Measurements from ENCODE around the gene CACNB4.

The CACNB4 gene

GRCh38 chr2:151967829-151968722 is 130.8 kb downstream of the CACNB4 start:
- TF ChIP-seq, protein P1, sequence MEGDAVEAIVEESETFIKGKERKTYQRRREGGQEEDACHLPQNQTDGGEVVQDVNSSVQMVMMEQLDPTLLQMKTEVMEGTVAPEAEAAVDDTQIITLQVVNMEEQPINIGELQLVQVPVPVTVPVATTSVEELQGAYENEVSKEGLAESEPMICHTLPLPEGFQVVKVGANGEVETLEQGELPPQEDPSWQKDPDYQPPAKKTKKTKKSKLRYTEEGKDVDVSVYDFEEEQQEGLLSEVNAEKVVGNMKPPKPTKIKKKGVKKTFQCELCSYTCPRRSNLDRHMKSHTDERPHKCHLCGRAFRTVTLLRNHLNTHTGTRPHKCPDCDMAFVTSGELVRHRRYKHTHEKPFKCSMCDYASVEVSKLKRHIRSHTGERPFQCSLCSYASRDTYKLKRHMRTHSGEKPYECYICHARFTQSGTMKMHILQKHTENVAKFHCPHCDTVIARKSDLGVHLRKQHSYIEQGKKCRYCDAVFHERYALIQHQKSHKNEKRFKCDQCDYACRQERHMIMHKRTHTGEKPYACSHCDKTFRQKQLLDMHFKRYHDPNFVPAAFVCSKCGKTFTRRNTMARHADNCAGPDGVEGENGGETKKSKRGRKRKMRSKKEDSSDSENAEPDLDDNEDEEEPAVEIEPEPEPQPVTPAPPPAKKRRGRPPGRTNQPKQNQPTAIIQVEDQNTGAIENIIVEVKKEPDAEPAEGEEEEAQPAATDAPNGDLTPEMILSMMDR (IDR thresholded peaks at IDR 0.05; ENCODE audit: low read depth, low read length), result no peak
- no peak overlapping the region for H3K4me3 ChIP-seq (ENCODE audit: low read depth, low read length)

- TF ChIP-seq, protein P1 (IDR thresholded peaks at IDR 0.05; ENCODE audit: low read depth, low read length), result no peak
- H3K4me3 ChIP-seq (ENCODE audit: low read depth, low read length), result no peak overlapping the region
Observed at GRCh38 chr2:151965884-151966283, 133.0 kb downstream of the CACNB4 start.

GRCh38 chr2:151961558-151961957 is 137.3 kb downstream of the CACNB4 start:
- TF ChIP-seq, protein P1 (IDR thresholded peaks at IDR 0.05; ENCODE audit: low read depth, low read length), result no peak
- H3K4me3 ChIP-seq (ENCODE audit: low read depth, low read length), result no peak overlapping the region

DNA sequence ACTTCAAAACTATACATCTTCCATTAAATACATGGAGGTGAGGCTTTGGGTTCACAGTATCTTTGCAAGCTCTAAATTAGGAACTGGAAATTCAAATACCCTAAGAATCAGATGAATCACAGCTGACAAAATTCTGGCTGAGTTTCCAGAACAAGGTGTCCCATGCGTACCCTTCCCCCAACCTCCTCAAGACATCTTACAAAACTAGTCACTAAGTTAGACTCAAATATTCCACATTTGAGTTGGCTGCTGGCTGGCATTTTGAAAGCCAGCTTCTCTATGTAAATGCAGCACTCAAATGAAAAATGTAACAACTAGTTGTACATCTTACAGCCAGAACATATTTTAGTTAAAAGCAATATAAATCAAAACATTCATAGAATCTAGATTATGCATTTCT is 139.6 kb downstream of the CACNB4 start:
- no peak overlapping the region for H3K4me3 ChIP-seq (ENCODE audit: low read depth, low read length)
- TF ChIP-seq, protein P1 (IDR thresholded peaks at IDR 0.05; ENCODE audit: low read depth, low read length), result no peak

DNA sequence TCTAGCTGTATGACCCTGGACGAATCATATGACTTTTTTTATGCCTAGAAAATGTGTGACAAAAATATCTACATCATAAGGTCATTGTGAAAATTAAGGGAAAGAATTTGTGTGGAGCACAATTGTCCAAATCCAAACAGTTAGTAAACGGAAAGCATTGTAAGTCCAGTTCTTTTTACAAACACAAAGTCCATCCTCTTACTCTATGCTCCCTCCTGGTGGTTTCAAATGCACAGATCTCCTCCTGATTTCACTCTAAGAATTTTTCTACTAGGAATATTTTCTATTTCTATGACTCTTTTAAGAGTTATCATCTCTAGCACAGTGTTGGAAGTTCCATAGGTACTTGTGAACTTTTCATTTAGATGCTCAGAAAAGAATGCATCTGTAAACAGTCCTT is 145.4 kb downstream of the CACNB4 start:
- no peak overlapping the region for H3K4me3 ChIP-seq (ENCODE audit: low read depth, low read length)
- TF ChIP-seq, protein P1 (IDR thresholded peaks at IDR 0.05; ENCODE audit: low read depth, low read length), result no peak

- TF ChIP-seq, protein P1 (IDR thresholded peaks at IDR 0.05; ENCODE audit: low read depth, low read length), result no peak
- no peak overlapping the region for H3K4me3 ChIP-seq (ENCODE audit: low read depth, low read length)
Observed at GRCh38 chr2:151952691-151953456, 146.0 kb downstream of the CACNB4 start.

DNA sequence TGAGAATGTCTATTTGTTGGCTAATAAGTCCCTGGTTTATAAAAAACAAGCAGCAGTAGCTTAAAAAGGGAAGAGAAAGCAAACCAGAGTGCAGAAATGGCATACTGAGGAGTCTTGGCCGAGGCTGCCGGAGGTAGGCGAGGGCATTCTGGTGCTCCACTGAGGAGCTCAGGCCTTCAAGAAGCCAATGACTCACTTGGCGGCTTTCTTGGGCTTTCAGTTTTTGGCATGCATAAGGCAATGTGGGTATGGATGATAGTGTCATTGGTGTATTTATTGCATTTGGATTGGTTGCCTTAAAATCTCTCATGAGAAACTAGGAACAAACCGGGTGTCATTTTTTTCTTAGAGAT is 151.1 kb downstream of the CACNB4 start:
- TF ChIP-seq, protein P1 (IDR thresholded peaks at IDR 0.05; ENCODE audit: low read depth, low read length), result no peak
- no peak overlapping the region for H3K4me3 ChIP-seq (ENCODE audit: low read depth, low read length)
